HL-60 (cell line): ENCODE results near the gene ABLIM1.

Source experiments
- DNase-seq, 2 experiments: peaks; one replicate each; pipeline ENCODE4 v3.0.0-alpha.2; 2010 to 2020; ENCODE audit warnings: low read depth in 1 of 2, low spot score in 1 of 2
- H3K27ac ChIP-seq: fragments of 250-450 bp; sonication (Bioruptor Pico); replicated peaks from 2 replicates; pipeline ENCODE4 v1.5.1; 2020; ENCODE audit warnings: mild to moderate bottlenecking, moderate library complexity
- H3K27me3 ChIP-seq: fragments of 250-450 bp; sonication (Bioruptor Pico); 2 replicates; pipeline ENCODE4 v1.5.1; 2021; ENCODE audit warnings: mild to moderate bottlenecking, moderate library complexity; ENCODE audit not compliant: insufficient read depth, poor library complexity, severe bottlenecking
- H3K4me3 ChIP-seq: replicated peaks from 2 replicates; pipeline ENCODE4 v1.5.1; 2011; ENCODE audit warnings: mild to moderate bottlenecking, control low read depth, low read length; ENCODE audit not compliant: insufficient read depth
- CTCF ChIP-seq: IDR thresholded peaks from one replicate; pipeline ENCODE4 v1.5.1; 2011; ENCODE audit warnings: low read length, control low read depth, inconsistent platforms; ENCODE audit not compliant: insufficient read depth
- GABPA ChIP-seq: IDR thresholded peaks from 2 replicates; pipeline ENCODE4 v1.6.1; 2012; ENCODE audit warnings: low read depth
- POLR2AphosphoS5 ChIP-seq: IDR thresholded peaks from 2 replicates; pipeline ENCODE4 v1.6.1; 2012; ENCODE audit warnings: low read depth
- REST ChIP-seq: IDR thresholded peaks from 2 replicates; pipeline ENCODE4 v1.6.1; 2012; ENCODE audit warnings: low read depth; ENCODE audit not compliant: insufficient replicate concordance
- SPI1 ChIP-seq: IDR thresholded peaks from 2 replicates; pipeline ENCODE4 v1.6.1; 2012; ENCODE audit warnings: low read depth, mild to moderate bottlenecking, borderline replicate concordance

Gene ABLIM1

DNA sequence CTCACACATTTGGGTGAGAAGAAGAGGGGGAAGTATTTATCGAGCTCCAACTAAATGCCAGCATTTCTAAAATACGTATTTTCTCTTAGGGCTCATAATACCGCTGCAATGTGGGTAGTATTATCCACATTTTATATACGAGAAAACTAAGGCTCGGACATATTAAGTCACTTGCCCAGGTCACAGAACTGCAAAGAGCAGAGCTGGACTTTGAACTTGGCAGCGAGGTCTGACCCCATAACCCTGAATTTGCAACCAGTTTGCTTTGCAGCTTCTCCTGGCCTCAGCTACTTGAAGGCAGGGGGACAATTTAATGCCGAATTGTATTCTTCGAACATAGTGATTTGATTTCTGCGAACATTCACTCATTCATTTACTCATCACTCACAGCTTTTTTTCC, 7.2 kb downstream of the ABLIM1 start:
- TF ChIP-seq SPI1 (no peak), REST (no peak), CTCF (no peak), GABPA (no peak), POLR2AphosphoS5 (no peak)
- DNase-seq: no peak
- Histone ChIP-seq H3K27me3 (peaks cover 2% of the 10 kb centered on the region), H3K4me3 (no peak overlapping the region), H3K27ac (no peak overlapping the region)

DNA sequence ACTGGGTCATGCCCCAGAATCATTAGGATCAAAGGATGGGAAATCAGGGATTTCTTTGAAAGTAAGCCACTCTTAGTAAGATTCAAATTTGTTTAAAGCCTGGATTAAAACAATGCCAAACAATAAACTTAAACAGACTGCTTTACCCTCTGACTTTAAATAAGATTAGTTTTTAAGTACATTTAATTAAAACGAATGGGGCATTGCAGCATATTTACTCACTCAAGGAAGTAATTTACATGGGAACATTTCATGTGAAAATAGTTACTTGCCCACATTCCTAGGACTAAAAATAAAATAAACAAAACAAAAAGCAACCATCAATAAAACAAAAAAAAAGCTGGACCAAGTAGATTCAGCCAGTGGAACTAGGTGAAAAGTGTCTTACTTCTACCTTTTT, 7.8 kb downstream of the ABLIM1 start:
- Histone ChIP-seq H3K27me3 (peaks cover 2% of the 10 kb centered on the region), H3K4me3 (no peak overlapping the region), H3K27ac (no peak overlapping the region)
- TF ChIP-seq POLR2AphosphoS5 (no peak), GABPA (no peak), SPI1 (no peak), CTCF (no peak), REST (no peak)
- DNase-seq: no peak

DNA sequence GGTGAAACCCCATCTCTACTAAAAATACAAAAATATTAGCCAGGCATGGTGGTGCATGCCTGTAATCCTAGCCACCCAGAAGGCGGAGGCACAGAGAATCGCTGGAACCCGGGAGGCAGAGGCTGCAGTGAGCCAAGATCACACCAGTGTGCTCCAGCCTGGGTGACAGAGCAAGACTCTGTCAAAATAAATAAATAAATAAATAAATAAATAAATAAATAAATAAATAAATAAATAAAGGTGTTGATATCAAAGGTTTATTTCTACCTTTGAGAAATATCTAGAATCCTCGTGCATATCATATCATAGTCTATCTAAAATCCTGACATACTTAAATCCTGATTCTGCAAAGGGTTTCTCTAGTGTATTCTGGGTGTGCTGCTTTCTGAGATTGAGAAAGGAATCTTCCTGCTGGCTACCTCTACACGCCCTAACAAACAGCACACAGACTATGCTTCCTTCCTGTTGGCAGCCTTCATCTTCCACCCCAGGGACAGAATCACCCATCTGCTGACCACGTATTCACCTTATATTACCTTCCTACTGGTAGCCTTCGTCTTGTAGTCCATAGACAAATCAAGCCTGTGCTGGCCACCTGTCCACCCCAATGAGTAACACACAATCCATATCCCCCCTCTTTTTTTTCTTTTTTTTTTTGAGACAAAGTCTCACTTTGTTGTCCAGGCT, 8.7 kb downstream of the ABLIM1 start:
- TF ChIP-seq SPI1: no peak
- no peak for DNase-seq
- H3K4me3 ChIP-seq: no peak overlapping the region
- H3K27ac ChIP-seq: no peak overlapping the region
- peaks cover 2% of the 10 kb centered on the region for H3K27me3 ChIP-seq

DNA sequence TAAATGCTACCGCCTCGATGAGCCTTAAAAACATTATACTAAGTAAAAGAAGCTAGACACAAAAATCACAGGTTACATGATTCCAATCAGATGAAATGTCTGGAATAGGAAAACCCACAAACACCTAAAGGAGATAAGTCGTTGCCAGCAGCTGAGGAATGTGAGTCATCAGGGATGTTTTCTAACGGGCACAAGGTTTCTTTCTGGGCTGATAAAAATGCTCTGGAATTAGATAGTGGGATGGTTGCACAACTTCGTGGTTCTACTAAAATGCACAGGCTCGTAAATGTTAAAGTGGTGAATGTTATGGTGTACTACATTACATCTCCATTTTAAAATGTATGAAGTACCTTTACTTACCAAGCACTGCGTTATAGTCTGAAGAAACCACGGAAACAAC, 9.7 kb downstream of the ABLIM1 start:
- Histone ChIP-seq H3K27me3 (peaks cover 2% of the 10 kb centered on the region), H3K27ac (no peak overlapping the region), H3K4me3 (no peak overlapping the region)
- no peak for TF ChIP-seq REST
- TF ChIP-seq SPI1: no peak
- TF ChIP-seq GABPA: no peak
- no peak for TF ChIP-seq POLR2AphosphoS5
- TF ChIP-seq CTCF: no peak
- no peak for DNase-seq
